T-helper 2 cell treated with Interferon-gamma antibody and Interleukin-4, amounts not matched to agents 5 μg/mL and 100 μg/mL, for 36 hours (primary cell): ENCODE measurements around the gene TMUB2.

Source experiments
- DNase-seq: peaks from one replicate; pipeline ENCODE4 v3.0.0; 2021; ENCODE audit warnings: low spot score
- H3K27ac Mint-ChIP-seq: one replicate; pipeline ENCODE4 v1.8.0; 2021; ENCODE audit warnings: mild to moderate bottlenecking, mixed read lengths
- H3K27me3 Mint-ChIP-seq: one replicate; pipeline ENCODE4 v1.8.0; 2021; ENCODE audit warnings: low read depth, mixed read lengths
- H3K36me3 Mint-ChIP-seq: one replicate; pipeline ENCODE4 v1.8.0; 2021; ENCODE audit warnings: low read depth, mixed read lengths
- H3K4me1 Mint-ChIP-seq: one replicate; pipeline ENCODE4 v1.8.0; 2021; ENCODE audit warnings: low read depth, mixed read lengths
- H3K4me3 Mint-ChIP-seq: one replicate; pipeline ENCODE4 v1.8.0; 2022; ENCODE audit warnings: mild to moderate bottlenecking, moderate library complexity, mixed read lengths
- H3K9me3 Mint-ChIP-seq: one replicate; pipeline ENCODE4 v1.8.0; 2021; ENCODE audit warnings: mixed read lengths

TMUB2 gene

DNA sequence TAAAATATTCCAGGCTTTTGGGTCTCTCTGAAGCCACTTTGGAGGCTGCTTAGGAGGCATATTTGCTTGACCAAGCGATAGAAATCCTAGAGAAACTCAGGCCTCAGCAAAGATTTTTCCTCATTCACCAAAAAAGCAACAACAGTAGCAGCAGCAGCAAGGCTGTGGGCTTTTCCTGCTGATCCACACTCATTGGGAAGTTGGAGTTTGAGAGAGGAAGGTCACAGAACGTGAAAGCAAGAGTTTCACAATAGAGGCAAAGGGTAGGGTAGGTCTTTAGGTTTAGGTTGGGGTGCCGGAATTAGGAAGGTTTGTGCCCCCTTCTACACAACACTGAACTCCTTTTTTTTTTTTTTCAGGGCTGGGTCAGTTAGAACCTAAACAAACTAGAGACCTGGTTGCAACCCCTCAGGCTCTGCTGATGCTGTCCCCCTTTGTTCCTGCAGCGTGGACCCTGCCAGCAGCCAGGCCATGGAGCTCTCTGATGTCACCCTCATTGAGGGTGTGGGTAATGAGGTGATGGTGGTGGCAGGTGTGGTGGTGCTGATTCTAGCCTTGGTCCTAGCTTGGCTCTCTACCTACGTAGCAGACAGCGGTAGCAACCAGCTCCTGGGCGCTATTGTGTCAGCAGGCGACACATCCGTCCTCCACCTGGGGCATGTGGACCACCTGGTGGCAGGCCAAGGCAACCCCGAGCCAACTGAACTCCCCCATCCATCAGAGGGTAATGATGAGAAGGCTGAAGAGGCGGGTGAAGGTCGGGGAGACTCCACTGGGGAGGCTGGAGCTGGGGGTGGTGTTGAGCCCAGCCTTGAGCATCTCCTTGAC lies 2.0 kb downstream of the TMUB2 start:
- Mint-ChIP-seq H3K36me3 (peaks cover 24% of the 10 kb centered on the region), H3K27ac (peak overlapping the region; percentile 26), H3K9me3 (no peaks in the 10 kb centered on the region)

DNA sequence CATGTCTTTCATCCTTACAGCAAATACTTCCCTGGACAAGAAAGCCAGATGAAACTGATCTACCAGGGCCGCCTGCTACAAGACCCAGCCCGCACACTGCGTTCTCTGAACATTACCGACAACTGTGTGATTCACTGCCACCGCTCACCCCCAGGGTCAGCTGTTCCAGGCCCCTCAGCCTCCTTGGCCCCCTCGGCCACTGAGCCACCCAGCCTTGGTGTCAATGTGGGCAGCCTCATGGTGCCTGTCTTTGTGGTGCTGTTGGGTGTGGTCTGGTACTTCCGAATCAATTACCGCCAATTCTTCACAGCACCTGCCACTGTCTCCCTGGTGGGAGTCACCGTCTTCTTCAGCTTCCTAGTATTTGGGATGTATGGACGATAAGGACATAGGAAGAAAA lies 3.7 kb downstream of the TMUB2 start:
- peak overlapping the region; percentile 12 for H3K4me3 Mint-ChIP-seq
- H3K27ac Mint-ChIP-seq: peak overlapping the region; percentile 75
- no peaks in the 10 kb centered on the region for H3K27me3 Mint-ChIP-seq
- no peak for DNase-seq
- H3K36me3 Mint-ChIP-seq: peaks cover 37% of the 10 kb centered on the region
- no peaks in the 10 kb centered on the region for H3K9me3 Mint-ChIP-seq
- peaks cover 18% of the 10 kb centered on the region for H3K4me1 Mint-ChIP-seq

More for the DNA sequence above, 2.0 kb downstream of the TMUB2 start:
- Mint-ChIP-seq H3K4me1 (peaks cover 25% of the 10 kb centered on the region), H3K4me3 (peak overlapping the region; percentile 99), H3K27me3 (no peaks in the 10 kb centered on the region)
- no peak for DNase-seq

DNA sequence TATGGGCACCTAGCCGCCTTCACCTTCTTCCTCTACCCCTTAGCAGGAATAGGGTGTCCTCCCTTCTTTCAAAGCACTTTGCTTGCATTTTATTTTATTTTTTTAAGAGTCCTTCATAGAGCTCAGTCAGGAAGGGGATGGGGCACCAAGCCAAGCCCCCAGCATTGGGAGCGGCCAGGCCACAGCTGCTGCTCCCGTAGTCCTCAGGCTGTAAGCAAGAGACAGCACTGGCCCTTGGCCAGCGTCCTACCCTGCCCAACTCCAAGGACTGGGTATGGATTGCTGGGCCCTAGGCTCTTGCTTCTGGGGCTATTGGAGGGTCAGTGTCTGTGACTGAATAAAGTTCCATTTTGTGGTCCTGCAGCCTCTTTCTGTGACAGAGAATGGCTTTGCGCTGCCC lies 4.6 kb downstream of the TMUB2 start:
- H3K4me3 Mint-ChIP-seq: no peak overlapping the region
- H3K27ac Mint-ChIP-seq: no peak overlapping the region

DNA sequence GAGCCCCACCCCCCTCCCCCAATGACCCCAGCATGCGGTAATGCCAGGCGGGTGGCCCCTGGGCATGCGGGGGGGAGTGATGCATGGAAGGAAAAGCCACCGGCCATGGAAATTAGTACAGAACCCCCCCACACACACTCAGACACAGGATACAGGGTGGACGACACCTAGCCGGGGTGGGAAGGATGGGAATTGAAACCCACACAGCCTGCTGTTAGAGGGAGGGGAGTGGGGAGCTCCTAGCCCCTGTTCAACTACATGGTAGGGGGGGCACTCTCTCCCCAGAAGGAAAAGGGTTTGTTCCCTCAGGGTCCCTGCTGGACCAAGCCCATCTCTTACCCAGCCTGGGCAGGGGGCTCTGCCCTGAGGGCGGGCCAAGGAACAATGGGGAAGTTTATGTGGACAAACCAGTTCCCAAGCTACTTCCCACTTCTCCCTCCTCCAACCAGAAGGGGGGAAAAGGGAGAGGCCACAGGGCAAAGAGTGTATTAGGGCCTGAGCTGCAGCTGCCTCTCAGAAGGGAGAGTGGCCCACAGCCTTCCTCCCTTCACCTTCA lies 5.2 kb downstream of the TMUB2 start:
- Mint-ChIP-seq H3K4me1 (peaks cover 15% of the 10 kb centered on the region), H3K4me3 (no peak overlapping the region), H3K9me3 (no peaks in the 10 kb centered on the region), H3K27ac (no peak overlapping the region), H3K27me3 (no peaks in the 10 kb centered on the region), H3K36me3 (peaks cover 45% of the 10 kb centered on the region)
- no peak for DNase-seq

More for the DNA sequence above, 4.6 kb downstream of the TMUB2 start:
- Mint-ChIP-seq H3K4me1 (peaks cover 15% of the 10 kb centered on the region), H3K36me3 (peaks cover 42% of the 10 kb centered on the region), H3K9me3 (no peaks in the 10 kb centered on the region), H3K27me3 (no peaks in the 10 kb centered on the region)
- DNase-seq: no peak

DNA sequence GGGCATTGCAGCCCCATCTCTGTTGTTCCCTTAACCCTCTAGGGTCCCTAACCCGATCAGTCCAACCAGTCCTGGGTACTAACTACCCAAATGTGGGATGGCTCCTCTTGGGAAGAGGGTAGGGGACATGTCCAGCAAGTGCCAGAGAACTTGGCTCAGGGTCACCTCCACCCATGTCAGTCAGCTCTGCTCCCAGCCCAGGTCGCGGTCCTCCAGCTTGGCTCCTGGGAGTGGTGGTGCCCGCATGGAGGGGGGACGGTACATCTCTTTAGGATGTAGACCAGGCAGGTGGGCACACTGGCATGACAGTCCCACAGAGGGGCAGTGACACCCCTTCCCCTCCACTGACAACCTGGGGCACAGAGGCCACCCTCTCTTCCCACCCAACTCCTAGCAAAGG lies 6.0 kb downstream of the TMUB2 start:
- peaks cover 50% of the 10 kb centered on the region for H3K36me3 Mint-ChIP-seq
- H3K9me3 Mint-ChIP-seq: no peaks in the 10 kb centered on the region
- H3K27ac Mint-ChIP-seq: no peak overlapping the region
- no peak overlapping the region for H3K4me3 Mint-ChIP-seq
- H3K27me3 Mint-ChIP-seq: no peaks in the 10 kb centered on the region
- peaks cover 18% of the 10 kb centered on the region for H3K4me1 Mint-ChIP-seq
- no peak for DNase-seq

DNA sequence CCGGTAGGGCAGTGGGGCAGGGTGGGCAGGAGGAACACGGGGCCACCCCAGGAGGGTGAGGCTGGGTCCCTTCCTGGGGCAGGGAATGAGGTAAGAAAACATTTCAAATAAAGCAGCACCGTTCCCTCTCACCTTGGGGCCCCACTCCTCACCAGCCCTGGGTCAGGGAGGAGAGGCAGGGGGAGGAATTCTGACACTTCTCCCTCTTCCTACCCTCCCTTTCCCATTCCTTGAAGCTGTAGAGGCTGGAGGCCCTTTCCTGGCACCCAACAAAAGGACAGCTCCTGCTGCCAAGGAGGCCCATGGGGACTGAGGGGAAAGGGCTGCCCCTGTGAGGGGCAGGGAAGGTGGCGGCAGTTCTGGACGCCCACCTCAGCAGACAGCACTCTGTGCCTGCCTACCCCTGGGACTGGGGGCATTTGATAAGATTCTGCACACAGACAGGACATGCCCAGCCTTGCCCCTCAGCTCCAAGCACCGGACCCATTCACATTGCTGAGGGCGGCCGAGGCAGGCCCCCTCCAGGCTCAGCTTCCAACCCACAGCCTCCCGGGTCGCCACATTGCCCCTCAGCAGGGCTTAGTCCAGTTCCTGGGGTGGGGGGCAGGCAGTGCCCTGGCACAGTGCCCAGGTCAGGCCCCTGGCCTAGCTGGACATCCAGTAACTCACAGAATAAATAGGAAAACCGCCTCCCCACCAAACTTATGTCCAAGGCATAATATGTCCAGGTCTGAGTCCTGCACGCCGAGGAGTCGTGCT lies 6.7 kb downstream of the TMUB2 start:
- Mint-ChIP-seq H3K27me3 (no peaks in the 10 kb centered on the region), H3K27ac (no peak overlapping the region), H3K4me3 (no peak overlapping the region), H3K36me3 (peaks cover 57% of the 10 kb centered on the region), H3K4me1 (peaks cover 16% of the 10 kb centered on the region), H3K9me3 (no peaks in the 10 kb centered on the region)
- no peak for DNase-seq

DNA sequence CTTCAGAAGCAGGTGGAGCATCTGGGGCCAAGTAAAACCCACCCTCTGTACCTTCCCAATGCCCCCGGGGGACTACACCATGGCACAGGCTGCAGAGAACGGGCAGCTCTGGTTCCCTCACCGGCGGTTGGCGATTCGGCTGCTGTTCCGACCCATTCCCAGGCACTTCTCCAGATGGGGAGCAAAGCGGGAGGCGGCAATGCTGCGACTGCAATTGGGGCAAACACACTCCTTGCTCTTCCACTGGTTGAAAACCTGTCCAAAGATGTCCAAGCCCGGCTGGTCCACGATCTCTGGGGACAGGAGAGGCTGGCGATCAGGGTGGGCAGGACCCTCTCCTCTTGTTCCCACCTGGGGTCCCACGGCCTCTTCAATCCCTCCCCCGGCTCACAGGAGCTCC lies 10.3 kb downstream of the TMUB2 start:
- Mint-ChIP-seq H3K27ac (no peak overlapping the region), H3K27me3 (no peaks in the 10 kb centered on the region), H3K4me1 (peaks cover 19% of the 10 kb centered on the region), H3K9me3 (no peaks in the 10 kb centered on the region), H3K36me3 (peaks cover 39% of the 10 kb centered on the region), H3K4me3 (peak overlapping the region; percentile 94)
- DNase-seq: no peak

DNA sequence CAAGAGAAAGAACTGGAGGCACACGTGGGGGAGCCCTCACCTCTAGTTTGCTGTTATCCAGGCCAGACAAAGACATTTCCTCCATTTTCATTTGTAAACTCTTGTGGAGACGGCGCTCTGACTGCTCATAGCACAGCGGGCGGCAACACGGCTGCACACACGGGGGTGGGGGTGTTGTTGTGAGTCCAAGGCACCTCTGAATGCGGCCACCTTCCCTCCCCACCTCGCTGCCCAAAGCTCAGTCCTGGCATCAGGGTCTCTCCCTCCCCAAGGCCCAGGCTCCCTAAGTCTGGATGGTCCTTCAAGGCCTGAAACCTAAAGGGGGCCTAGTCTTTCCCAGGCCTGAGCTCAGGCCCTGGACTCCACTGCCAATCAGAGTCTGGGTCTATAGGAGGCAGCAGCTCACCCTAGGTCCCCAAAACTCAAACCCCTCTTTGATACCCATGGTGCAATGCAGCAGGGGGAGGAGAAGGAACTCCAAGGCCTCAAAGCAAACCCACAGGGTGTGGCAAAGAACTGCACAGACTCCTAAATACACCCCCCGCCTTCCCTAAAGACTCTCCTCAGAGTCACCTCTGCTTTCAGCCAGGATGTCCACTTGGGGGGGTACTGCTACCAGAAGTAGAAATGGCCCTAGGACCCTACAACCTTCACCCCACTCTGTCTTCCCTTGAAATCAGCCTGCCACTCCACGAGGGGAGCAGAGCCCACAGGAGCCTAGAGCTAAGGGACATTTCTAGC lies 11.4 kb downstream of the TMUB2 start:
- H3K27me3 Mint-ChIP-seq: no peaks in the 10 kb centered on the region
- H3K9me3 Mint-ChIP-seq: no peaks in the 10 kb centered on the region
- peaks cover 39% of the 10 kb centered on the region for H3K36me3 Mint-ChIP-seq
- H3K4me3 Mint-ChIP-seq: peak overlapping the region; percentile 94
- peak; percentile 42 for DNase-seq
- peak overlapping the region; percentile 95 for H3K27ac Mint-ChIP-seq
- peaks cover 24% of the 10 kb centered on the region for H3K4me1 Mint-ChIP-seq

DNA sequence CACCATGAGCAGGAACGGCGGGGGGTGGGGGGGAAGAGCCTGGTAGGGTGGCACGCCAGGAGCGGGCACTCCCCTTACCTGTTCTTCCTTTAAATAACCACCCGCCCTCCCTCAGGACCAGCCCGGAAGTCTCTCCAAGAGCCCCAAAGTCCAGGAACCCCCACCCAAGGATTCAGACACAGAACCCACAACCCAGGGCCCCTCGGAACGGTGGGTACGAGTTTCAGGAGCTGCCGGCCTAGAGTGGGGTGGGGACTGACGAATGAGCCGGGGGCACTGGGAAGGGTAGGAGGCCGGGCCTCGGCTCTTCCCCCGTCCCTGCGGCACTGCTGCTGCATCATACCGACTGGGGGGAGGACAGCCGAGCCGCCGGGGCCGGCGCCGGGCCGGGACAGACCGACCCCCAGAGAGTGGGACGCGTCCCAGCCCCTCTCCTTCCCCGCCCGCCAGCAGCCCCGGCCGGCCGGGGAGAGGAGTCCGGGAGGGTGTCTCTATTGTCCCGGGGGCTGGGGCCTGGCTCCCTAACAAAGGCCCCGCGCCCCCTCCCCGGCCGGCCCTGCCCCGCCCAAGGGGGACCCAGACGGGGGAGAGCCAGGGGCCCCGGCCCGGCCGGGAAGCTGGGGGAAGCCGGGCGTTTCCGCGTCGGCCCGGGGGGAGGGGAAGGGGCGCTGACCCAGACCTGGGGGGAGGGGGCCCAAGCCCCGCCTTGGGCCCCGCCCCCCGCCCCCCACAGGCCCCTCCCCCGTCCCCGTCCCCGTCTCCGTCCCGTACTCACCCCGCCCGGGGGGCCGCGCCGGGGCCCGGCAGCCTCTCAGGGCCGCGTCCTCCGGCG lies 12.2 kb downstream of the TMUB2 start:
- peak overlapping the region; percentile 94 for H3K4me3 Mint-ChIP-seq
- H3K36me3 Mint-ChIP-seq: peaks cover 39% of the 10 kb centered on the region
- peak overlapping the region; percentile 95 for H3K27ac Mint-ChIP-seq
- no peaks in the 10 kb centered on the region for H3K9me3 Mint-ChIP-seq
- peaks cover 32% of the 10 kb centered on the region for H3K4me1 Mint-ChIP-seq
- H3K27me3 Mint-ChIP-seq: no peaks in the 10 kb centered on the region
- DNase-seq: peak; percentile 56

DNA sequence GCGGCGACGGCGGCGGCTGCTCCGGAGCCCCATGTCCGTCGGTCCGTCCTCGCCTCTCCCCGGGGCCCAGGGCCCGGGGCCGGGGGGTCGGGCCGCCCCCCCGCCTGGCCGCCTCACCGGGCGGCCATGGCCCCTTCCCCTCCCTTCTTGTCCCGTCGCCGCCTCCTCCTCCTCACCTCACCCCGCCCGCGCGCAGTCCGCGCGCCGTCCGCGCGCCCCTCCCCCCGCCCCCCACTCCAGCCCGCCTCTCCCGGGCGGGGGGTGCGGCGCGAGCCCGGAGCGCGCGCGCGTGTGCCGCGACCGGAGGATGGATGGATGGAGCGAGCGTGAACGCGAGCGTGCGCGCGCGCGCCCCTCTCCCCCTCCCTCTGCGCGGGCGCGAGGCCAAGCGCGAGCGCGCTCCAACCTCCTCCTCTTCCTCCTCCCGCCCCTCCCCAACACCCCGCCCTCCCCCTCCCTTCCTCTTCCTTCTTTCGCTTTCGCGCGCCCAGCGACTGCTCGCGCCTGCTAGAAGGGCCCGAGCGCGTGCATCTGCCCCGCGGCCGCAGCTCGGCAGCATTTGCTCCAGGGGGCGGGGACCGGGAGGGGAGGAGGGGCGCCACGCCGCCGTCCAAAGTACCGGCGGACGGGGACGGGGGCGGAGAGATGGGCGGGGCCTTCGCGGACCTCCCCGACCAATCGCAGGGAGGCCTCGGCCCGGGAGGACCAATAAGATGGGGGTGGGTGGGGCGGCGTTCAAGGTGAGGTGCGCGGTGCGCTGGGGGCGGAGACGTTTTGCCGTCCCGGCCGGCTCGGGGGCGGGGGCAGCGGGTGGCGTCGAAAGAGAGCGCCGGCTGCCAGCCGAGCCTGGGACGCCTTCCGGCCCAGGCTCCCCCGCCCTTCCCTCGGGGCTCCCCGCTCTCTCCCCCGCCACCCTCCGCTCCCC lies 13.0 kb downstream of the TMUB2 start, which contains the start of gene ATXN7L3:
TSS of gene ATXN7L3 (minus strand) at position 332 of the 925 bp plus-strand sequence. CDS start 1,814 bp downstream, outside the sequence.
- H3K27me3 Mint-ChIP-seq: no peaks in the 10 kb centered on the region
- peak within 1 kb of the TSS; percentile 95 for H3K27ac Mint-ChIP-seq
- H3K4me3 Mint-ChIP-seq: peak within 1 kb of the TSS; percentile 94

DNA sequence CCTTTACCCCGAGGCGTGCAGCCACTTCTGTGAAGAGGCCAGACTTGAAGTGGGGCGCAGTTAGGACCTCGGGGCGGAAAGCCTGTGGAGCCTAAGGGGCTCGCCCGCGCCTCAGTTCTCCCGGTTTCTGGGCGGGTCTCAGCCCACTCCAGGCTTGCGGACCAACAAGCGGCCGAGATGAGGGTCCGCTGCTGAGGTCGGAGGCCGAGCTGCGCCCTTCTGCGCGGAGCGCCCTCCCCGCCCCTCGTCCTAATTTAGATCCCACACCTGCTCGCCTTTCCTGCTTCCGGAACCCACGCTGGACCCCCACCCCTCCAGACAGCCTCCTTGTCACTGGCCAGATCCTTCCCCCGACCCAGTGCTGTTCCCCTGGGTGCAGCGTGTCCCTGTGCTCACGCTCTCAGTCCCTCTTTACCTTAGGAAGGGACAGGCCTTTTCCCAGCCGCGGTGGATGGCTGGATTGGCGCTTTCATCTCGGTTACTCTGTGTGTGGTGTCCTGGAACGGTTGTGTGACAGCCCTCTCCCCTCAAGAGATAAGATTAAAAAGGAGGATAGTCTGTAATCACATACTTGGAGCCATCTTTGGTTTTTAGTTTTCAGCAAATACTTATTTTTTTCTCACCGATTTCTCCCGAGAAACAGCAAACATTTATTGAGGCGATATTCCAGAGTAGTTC lies 13.8 kb downstream of the TMUB2 start:
- Mint-ChIP-seq H3K4me1 (peaks cover 37% of the 10 kb centered on the region), H3K27me3 (no peaks in the 10 kb centered on the region), H3K9me3 (no peaks in the 10 kb centered on the region), H3K36me3 (peaks cover 24% of the 10 kb centered on the region), H3K4me3 (peak overlapping the region; percentile 85), H3K27ac (peak overlapping the region; percentile 89)
- no peak for DNase-seq

More for the DNA sequence above, 13.0 kb downstream of the TMUB2 start, which contains the start of gene ATXN7L3:
- Mint-ChIP-seq H3K36me3 (peaks cover 32% of the 10 kb centered on the region), H3K9me3 (no peaks in the 10 kb centered on the region), H3K4me1 (peaks cover 37% of the 10 kb centered on the region)
- DNase-seq: peak; percentile 96

DNA sequence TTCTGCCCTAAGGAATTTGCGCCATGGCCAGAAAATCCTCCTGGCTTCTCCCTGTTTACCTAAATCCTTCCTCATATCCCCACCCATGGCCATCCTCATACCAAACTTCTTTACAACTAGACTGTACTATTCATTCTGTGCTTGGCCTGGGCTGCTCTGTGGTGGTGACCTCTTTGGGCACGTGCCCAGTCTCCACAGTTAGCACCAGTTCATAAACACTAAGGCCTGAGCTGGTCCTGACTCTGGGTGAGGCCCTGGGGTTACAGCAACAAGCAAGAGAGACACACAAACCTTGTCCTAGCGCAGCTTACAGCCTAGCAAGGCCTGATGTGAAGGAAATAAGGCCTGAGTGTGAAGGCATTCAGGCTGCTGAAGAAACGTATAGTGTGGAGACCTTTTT lies 16.0 kb downstream of the TMUB2 start:
- no peaks in the 10 kb centered on the region for H3K27me3 Mint-ChIP-seq
- peak overlapping the region; percentile 34 for H3K27ac Mint-ChIP-seq
- peaks cover 31% of the 10 kb centered on the region for H3K4me1 Mint-ChIP-seq
- peaks cover 26% of the 10 kb centered on the region for H3K36me3 Mint-ChIP-seq
- no peak overlapping the region for H3K4me3 Mint-ChIP-seq
- H3K9me3 Mint-ChIP-seq: no peaks in the 10 kb centered on the region
- DNase-seq: no peak
